ENCODE results near the gene ZP2. TPM values are rescaled to one million over a fixed set of nuclear protein-coding genes. Genes with fewer than 3 reads are reported as not detected.

Gene ZP2
- total and polyA plus RNA-seq, 4 donors: not detected

- TF ChIP-seq REST (IDR thresholded peaks at IDR 0.05): no peak
Measured at GRCh38 chr16:21257284-21257683, 45.9 kb upstream of the ZP2 start (continued).

GRCh38 chr16:21256636-21257035 is 45.3 kb upstream of the ZP2 start:
- peaks cover 0 to 3% (median under 1%) of the 10 kb centered on the region in 4 donors for H3K36me3 ChIP-seq (ENCODE audit: control insufficient read depth in 4 of 4, insufficient read depth in 3 of 4, low read depth in 1 of 4, low read length in 3 of 4)
- H3K9ac ChIP-seq (ENCODE audit: low read depth in 1 of 2, low read length in 2 of 2): no peak overlapping the region
- no peak overlapping the region for H3K27ac ChIP-seq (ENCODE audit: low read depth in 1 of 2, low read length in 2 of 2)
- no peaks in the 10 kb centered on the region for H3K9me3 ChIP-seq (ENCODE audit: control insufficient read depth in 4 of 4, low read length in 3 of 4)
- DNase-seq (ENCODE audit: low spot score): no peak
- WGBS: 95% methylated on average over 2 of the region's 2 CpGs
- no peaks in the 10 kb centered on the region for H3K27me3 ChIP-seq (ENCODE audit: control insufficient read depth in 4 of 4, insufficient read depth in 4 of 4, low read length in 3 of 4)
- H3K4me1 ChIP-seq (ENCODE audit: control insufficient read depth in 4 of 4, insufficient read depth in 4 of 4, low read length in 3 of 4): peaks cover 7 to 18% (median 16%) of the 10 kb centered on the region in 4 donors
- no peak for TF ChIP-seq JUND (IDR thresholded peaks at IDR 0.05)
- TF ChIP-seq ATF3 (IDR thresholded peaks at IDR 0.05): no peak
- TF ChIP-seq CTCF (IDR thresholded peaks at IDR 0.05; ENCODE audit: low read depth, low read length, missing input control): no peak
- TF ChIP-seq HNF4G (IDR thresholded peaks at IDR 0.05): no peak
- TF ChIP-seq RXRA (IDR thresholded peaks at IDR 0.05): no peak
- no peak for TF ChIP-seq GABPA (IDR thresholded peaks at IDR 0.05 in 1 of 2, conservative IDR thresholded peaks at IDR 0.05 in 1 of 2)
- TF ChIP-seq YY1 (IDR thresholded peaks at IDR 0.05): no peak
- no peak for TF ChIP-seq REST (IDR thresholded peaks at IDR 0.05)
- no peak for TF ChIP-seq FOXA2 (IDR thresholded peaks at IDR 0.05)
- no peak for TF ChIP-seq EGR1 (IDR thresholded peaks at IDR 0.05; ENCODE audit: low read depth in 2 of 2)
- TF ChIP-seq MAX (IDR thresholded peaks at IDR 0.05): no peak
- TF ChIP-seq NR2F2 (IDR thresholded peaks at IDR 0.05): no peak
- no peak for TF ChIP-seq ZBTB33 (IDR thresholded peaks at IDR 0.05)
- TF ChIP-seq FOXA1 (IDR thresholded peaks at IDR 0.05): no peak
- TF ChIP-seq SP1 (IDR thresholded peaks at IDR 0.05): no peak
- no peak for TF ChIP-seq RAD21 (IDR thresholded peaks at IDR 0.05)
- no peak for TF ChIP-seq HNF4A (conservative IDR thresholded peaks at IDR 0.05)
- no peak for TF ChIP-seq TAF1 (conservative IDR thresholded peaks at IDR 0.05)
- H3K4me3 ChIP-seq (ENCODE audit: low read depth in 1 of 3, low read length in 3 of 3): no peak overlapping the region
